ENCODE results near the gene TMEM164.

The TMEM164 gene

GRCh38 chrX:110006161-110006560 lies 3.2 kb downstream of the TMEM164 start:
- TF ChIP-seq POLR2AphosphoS5 (IDR thresholded peaks at IDR 0.05; ENCODE audit: low read depth, low read length) (no peak), POLR2A (IDR thresholded peaks at IDR 0.05; ENCODE audit: low read depth, low read length) (no peak), TAF1 (IDR thresholded peaks at IDR 0.05; ENCODE audit: borderline replicate concordance, low read depth, low read length) (no peak)
- FAIRE-seq (no peak), DNase-seq (ENCODE audit: insufficient read length) (no peak)

- TF ChIP-seq TAF1 (IDR thresholded peaks at IDR 0.05; ENCODE audit: borderline replicate concordance, low read depth, low read length) (no peak), POLR2A (IDR thresholded peaks at IDR 0.05; ENCODE audit: low read depth, low read length) (no peak), POLR2AphosphoS5 (IDR thresholded peaks at IDR 0.05; ENCODE audit: low read depth, low read length) (no peak)
- no peak for DNase-seq (ENCODE audit: insufficient read length)
- FAIRE-seq, result no peak
Measured at GRCh38 chrX:110006821-110007375, 4.0 kb downstream of the TMEM164 start.

- FAIRE-seq, result peak; percentile 57
- no peak for TF ChIP-seq POLR2AphosphoS5 (IDR thresholded peaks at IDR 0.05; ENCODE audit: low read depth, low read length)
- TF ChIP-seq POLR2A (IDR thresholded peaks at IDR 0.05; ENCODE audit: low read depth, low read length), result no peak
- no peak for TF ChIP-seq TAF1 (IDR thresholded peaks at IDR 0.05; ENCODE audit: borderline replicate concordance, low read depth, low read length)
Measured at GRCh38 chrX:110008011-110008635, 5.2 kb downstream of the TMEM164 start.

GRCh38 chrX:110012818-110013485 lies 10.0 kb downstream of the TMEM164 start:
- TF ChIP-seq POLR2A (IDR thresholded peaks at IDR 0.05; ENCODE audit: low read depth, low read length), result no peak
- no peak for TF ChIP-seq TAF1 (IDR thresholded peaks at IDR 0.05; ENCODE audit: borderline replicate concordance, low read depth, low read length)
- no peak for TF ChIP-seq POLR2AphosphoS5 (IDR thresholded peaks at IDR 0.05; ENCODE audit: low read depth, low read length)
- DNase-seq (ENCODE audit: insufficient read length), result no peak
- no peak for FAIRE-seq

More at GRCh38 chrX:110008011-110008635, 5.2 kb downstream of the TMEM164 start:
- no peak for DNase-seq (ENCODE audit: insufficient read length)

- DNase-seq (ENCODE audit: insufficient read length) (no peak), FAIRE-seq (no peak)
- TF ChIP-seq POLR2AphosphoS5 (IDR thresholded peaks at IDR 0.05; ENCODE audit: low read depth, low read length) (no peak), POLR2A (IDR thresholded peaks at IDR 0.05; ENCODE audit: low read depth, low read length) (no peak), TAF1 (IDR thresholded peaks at IDR 0.05; ENCODE audit: borderline replicate concordance, low read depth, low read length) (no peak)
Measured at GRCh38 chrX:110013968-110014367, 11.1 kb downstream of the TMEM164 start.

- DNase-seq (ENCODE audit: insufficient read length) (no peak), FAIRE-seq (no peak)
- no peak for TF ChIP-seq POLR2A (IDR thresholded peaks at IDR 0.05; ENCODE audit: low read depth, low read length)
- no peak for TF ChIP-seq POLR2AphosphoS5 (IDR thresholded peaks at IDR 0.05; ENCODE audit: low read depth, low read length)
- TF ChIP-seq TAF1 (IDR thresholded peaks at IDR 0.05; ENCODE audit: borderline replicate concordance, low read depth, low read length), result no peak
Measured at GRCh38 chrX:110015032-110015431, 12.1 kb downstream of the TMEM164 start.

- DNase-seq (ENCODE audit: insufficient read length) (no peak), FAIRE-seq (no peak)
- TF ChIP-seq TAF1 (IDR thresholded peaks at IDR 0.05; ENCODE audit: borderline replicate concordance, low read depth, low read length), result no peak
- no peak for TF ChIP-seq POLR2AphosphoS5 (IDR thresholded peaks at IDR 0.05; ENCODE audit: low read depth, low read length)
- no peak for TF ChIP-seq POLR2A (IDR thresholded peaks at IDR 0.05; ENCODE audit: low read depth, low read length)
Measured at GRCh38 chrX:110015915-110016314, 13.0 kb downstream of the TMEM164 start.

- DNase-seq (ENCODE audit: insufficient read length) (no peak), FAIRE-seq (no peak)
- no peak for TF ChIP-seq POLR2A (IDR thresholded peaks at IDR 0.05; ENCODE audit: low read depth, low read length)
- TF ChIP-seq TAF1 (IDR thresholded peaks at IDR 0.05; ENCODE audit: borderline replicate concordance, low read depth, low read length), result no peak
- TF ChIP-seq POLR2AphosphoS5 (IDR thresholded peaks at IDR 0.05; ENCODE audit: low read depth, low read length), result no peak
Measured at GRCh38 chrX:110020536-110020935, 17.6 kb downstream of the TMEM164 start.

- no peak for FAIRE-seq
- no peak for TF ChIP-seq POLR2A (IDR thresholded peaks at IDR 0.05; ENCODE audit: low read depth, low read length)
- no peak for TF ChIP-seq TAF1 (IDR thresholded peaks at IDR 0.05; ENCODE audit: borderline replicate concordance, low read depth, low read length)
- no peak for TF ChIP-seq POLR2AphosphoS5 (IDR thresholded peaks at IDR 0.05; ENCODE audit: low read depth, low read length)
- no peak for DNase-seq (ENCODE audit: insufficient read length)
Measured at GRCh38 chrX:110021258-110022022, 18.5 kb downstream of the TMEM164 start.

GRCh38 chrX:110022599-110023448 lies 19.9 kb downstream of the TMEM164 start:
- DNase-seq (ENCODE audit: insufficient read length), result no peak

More at GRCh38 chrX:110022599-110023448, 19.9 kb downstream of the TMEM164 start:
- no peak for FAIRE-seq
- no peak for TF ChIP-seq POLR2A (IDR thresholded peaks at IDR 0.05; ENCODE audit: low read depth, low read length)
- no peak for TF ChIP-seq POLR2AphosphoS5 (IDR thresholded peaks at IDR 0.05; ENCODE audit: low read depth, low read length)
- TF ChIP-seq TAF1 (IDR thresholded peaks at IDR 0.05; ENCODE audit: borderline replicate concordance, low read depth, low read length), result no peak

All from GM12892 (cell line).